Activated B cell treated with CpG ODN at 0.5 μM for 24 hours (primary cell): ENCODE data around the gene FBXO21. TPM values are rescaled to one million over a fixed set of nuclear protein-coding genes. Genes with fewer than 3 reads are reported as not detected.
"Not testable (repeated sequence)": the region's sequence is repeated elsewhere in the genome, so short reads cannot be mapped to it uniquely, and the experiment has no call there.

Experiments used
- ATAC-seq: fragments of 200-7000 bp; cut with Tn5 transposase; one replicate; pipeline ENCODE4 v1.10.0; 2021; ENCODE audit warnings: low read depth, mild to moderate bottlenecking, moderate library complexity
- CTCF ChIA-PET: fragments of 350-600 bp; sonication (Branson Sonifier 250); formaldehyde crosslinking; loops from one replicate; lab custom pipeline; 2021; ENCODE audit warnings: antibody characterized with exemption; lab: Charles Lee
- POLR2A ChIA-PET: fragments of 350-600 bp; sonication (Branson Sonifier 250); formaldehyde crosslinking; loops from one replicate; lab custom pipeline; 2021; ENCODE audit warnings: antibody characterized with exemption; lab: Charles Lee
- DNase-seq: peaks from one replicate; pipeline ENCODE4 v3.0.0; 2022
- H3K27ac Mint-ChIP-seq: one replicate; pipeline ENCODE4 v1.8.0; 2020; ENCODE audit warnings: mixed read lengths
- H3K27me3 Mint-ChIP-seq: one replicate; pipeline ENCODE4 v1.8.0; 2021; ENCODE audit warnings: mixed read lengths
- H3K36me3 Mint-ChIP-seq: one replicate; pipeline ENCODE4 v1.8.0; 2021; ENCODE audit warnings: low read depth, mixed read lengths
- H3K4me1 Mint-ChIP-seq: one replicate; pipeline ENCODE4 v1.8.0; 2021; ENCODE audit warnings: mixed read lengths
- H3K4me3 Mint-ChIP-seq: one replicate; pipeline ENCODE4 v1.8.0; 2020; ENCODE audit warnings: mild to moderate bottlenecking, mixed read lengths
- H3K9me3 Mint-ChIP-seq: one replicate; pipeline ENCODE4 v1.8.0; 2020; ENCODE audit warnings: mixed read lengths
- CTCF ChIP-seq: fragments of 200-600 bp; IDR thresholded peaks from one replicate; pipeline ENCODE4 v1.8.0; 2022; ENCODE audit warnings: antibody characterized with exemption, mild to moderate bottlenecking
- intact Hi-C: fragments of 100-400 bp; cut with micrococcal nuclease; formaldehyde crosslinking; loops from one replicate; pipeline ENCODE4 v1.15.1; 2024
- total RNA-seq: library from RNA; stranded (reverse); gene quantifications from 2 replicates; pipeline ENCODE4 v1.2.3, GENCODE V29; 2022

FBXO21 gene
- total RNA-seq, 1 donor from 2014 or later, result 41.5 TPM

- intact Hi-C loops, result no loop called here
- Mint-ChIP-seq H3K27me3 (peaks cover 31% of the 10 kb centered on the region), H3K4me3 (no peak overlapping the region), H3K9me3 (no peaks in the 10 kb centered on the region), H3K4me1 (no peaks in the 10 kb centered on the region), H3K27ac (no peak overlapping the region), H3K36me3 (no peaks in the 10 kb centered on the region)
- ChIA-PET CTCF (no interaction called here), POLR2A (no interaction called here)
- ATAC-seq, result no peak
- no peak for DNase-seq
- no peak for TF ChIP-seq CTCF
Observed at GRCh38 chr12:117202556-117202955, 12.3 kb upstream of the FBXO21 start.

- no peak for ATAC-seq
- ChIA-PET CTCF (no interaction called here), POLR2A (no interaction called here)
- H3K36me3 Mint-ChIP-seq, result no peaks in the 10 kb centered on the region
- H3K4me1 Mint-ChIP-seq, result no peaks in the 10 kb centered on the region
- DNase-seq, result no peak
- no peak overlapping the region for H3K27ac Mint-ChIP-seq
- peaks cover 32% of the 10 kb centered on the region for H3K27me3 Mint-ChIP-seq
- intact Hi-C loops, result no loop called here
- no peaks in the 10 kb centered on the region for H3K9me3 Mint-ChIP-seq
- no peak overlapping the region for H3K4me3 Mint-ChIP-seq
- no peak for TF ChIP-seq CTCF
Observed at GRCh38 chr12:117202033-117202432, 11.8 kb upstream of the FBXO21 start.

- H3K4me3 Mint-ChIP-seq, H3K27ac Mint-ChIP-seq, intact Hi-C loops, H3K9me3 Mint-ChIP-seq, POLR2A ChIA-PET, ATAC-seq, H3K4me1 Mint-ChIP-seq, H3K36me3 Mint-ChIP-seq, DNase-seq: not testable (repeated sequence)
- CTCF ChIA-PET, result interaction anchor here (1.2 kb wide), 1 partner anchor 11 kb away, joined by 4 read pairs; no protein-coding TSS in a partner anchor
- peaks cover 38% of the 10 kb centered on the region for H3K27me3 Mint-ChIP-seq
Observed at GRCh38 chr12:117199956-117200744, 9.9 kb upstream of the FBXO21 start.

GRCh38 chr12:117196334-117196733, 6.1 kb upstream of the FBXO21 start:
- H3K9me3 Mint-ChIP-seq, H3K36me3 Mint-ChIP-seq, CTCF ChIA-PET, POLR2A ChIA-PET, H3K27ac Mint-ChIP-seq, DNase-seq, H3K4me1 Mint-ChIP-seq, H3K4me3 Mint-ChIP-seq, ATAC-seq, intact Hi-C loops: not testable (repeated sequence)
- H3K27me3 Mint-ChIP-seq, result peaks cover 21% of the 10 kb centered on the region

GRCh38 chr12:117195027-117195426, 4.8 kb upstream of the FBXO21 start:
- H3K4me1 Mint-ChIP-seq, DNase-seq, ATAC-seq, H3K4me3 Mint-ChIP-seq, POLR2A ChIA-PET, CTCF ChIA-PET, intact Hi-C loops, H3K9me3 Mint-ChIP-seq, H3K27ac Mint-ChIP-seq, H3K36me3 Mint-ChIP-seq: not testable (repeated sequence)
- H3K27me3 Mint-ChIP-seq, result peaks cover 17% of the 10 kb centered on the region

GRCh38 chr12:117193903-117194302, 3.6 kb upstream of the FBXO21 start:
- no peak for DNase-seq
- ATAC-seq, result no peak
- intact Hi-C loops, result no loop called here
- Mint-ChIP-seq H3K27me3 (peaks cover 14% of the 10 kb centered on the region), H3K36me3 (peaks cover 4% of the 10 kb centered on the region), H3K4me1 (peaks cover 15% of the 10 kb centered on the region), H3K4me3 (no peak overlapping the region), H3K27ac (no peak overlapping the region), H3K9me3 (no peaks in the 10 kb centered on the region)
- ChIA-PET CTCF (no interaction called here), POLR2A (no interaction called here)
- no peak for TF ChIP-seq CTCF

GRCh38 chr12:117192581-117192980, 2.3 kb upstream of the FBXO21 start:
- H3K27ac Mint-ChIP-seq, DNase-seq, intact Hi-C loops, ATAC-seq, H3K4me3 Mint-ChIP-seq, POLR2A ChIA-PET, CTCF ChIA-PET, H3K9me3 Mint-ChIP-seq: not testable (repeated sequence)
- peaks cover 11% of the 10 kb centered on the region for H3K36me3 Mint-ChIP-seq
- peaks cover 12% of the 10 kb centered on the region for H3K27me3 Mint-ChIP-seq
- peaks cover 26% of the 10 kb centered on the region for H3K4me1 Mint-ChIP-seq
